ENCODE results near the gene FABP6. TPM values are rescaled to one million over a fixed set of nuclear protein-coding genes. Genes with fewer than 3 reads are reported as not detected.
"Not testable (repeated sequence)": the region's sequence is repeated elsewhere in the genome, so short reads cannot be mapped to it uniquely, and the experiment has no call there.

The FABP6 gene, protein sequence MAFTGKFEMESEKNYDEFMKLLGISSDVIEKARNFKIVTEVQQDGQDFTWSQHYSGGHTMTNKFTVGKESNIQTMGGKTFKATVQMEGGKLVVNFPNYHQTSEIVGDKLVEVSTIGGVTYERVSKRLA
- polyA plus RNA-seq (ENCODE audit: low read depth in 6 of 6): not detected

GRCh38 chr5:160229190-160229742 is at the start of gene FABP6:
Gene FABP6 (plus strand): TSS chr5:160229506. CDS start chr5:160229558, 52 bp downstream.
- no peaks in the 10 kb centered on the region for H3K36me3 Mint-ChIP-seq
- no peaks in the 10 kb centered on the region for H3K27me3 Mint-ChIP-seq
- ATAC-seq (ENCODE audit: low read depth in 2 of 2) (no peak), DNase-seq (no peak)
- no peak within 1 kb of the TSS for H3K4me3 Mint-ChIP-seq
- H3K4me1 Mint-ChIP-seq: peaks cover 0 to 7% (median 0%) of the 10 kb centered on the region in 3 donors
- no peaks in the 10 kb centered on the region for H3K9me3 Mint-ChIP-seq
- no peak within 1 kb of the TSS for H3K27ac Mint-ChIP-seq

GRCh38 chr5:160180931-160181330 is 48.4 kb upstream of the FABP6 start:
- Mint-ChIP-seq H3K9me3 (peaks cover 0 to 5% (median 0%) of the 10 kb centered on the region in 7 donors), H3K27ac (no peak overlapping the region), H3K27me3 (peaks cover 0 to 13% (median 6%) of the 10 kb centered on the region in 3 donors), H3K4me3 (no peak overlapping the region), H3K4me1 (peaks cover 7 to 8% (median 7%) of the 10 kb centered on the region in 3 donors), H3K36me3 (no peaks in the 10 kb centered on the region)
- no peak for DNase-seq
- no peak for ATAC-seq (ENCODE audit: low read depth in 2 of 2)

DNA sequence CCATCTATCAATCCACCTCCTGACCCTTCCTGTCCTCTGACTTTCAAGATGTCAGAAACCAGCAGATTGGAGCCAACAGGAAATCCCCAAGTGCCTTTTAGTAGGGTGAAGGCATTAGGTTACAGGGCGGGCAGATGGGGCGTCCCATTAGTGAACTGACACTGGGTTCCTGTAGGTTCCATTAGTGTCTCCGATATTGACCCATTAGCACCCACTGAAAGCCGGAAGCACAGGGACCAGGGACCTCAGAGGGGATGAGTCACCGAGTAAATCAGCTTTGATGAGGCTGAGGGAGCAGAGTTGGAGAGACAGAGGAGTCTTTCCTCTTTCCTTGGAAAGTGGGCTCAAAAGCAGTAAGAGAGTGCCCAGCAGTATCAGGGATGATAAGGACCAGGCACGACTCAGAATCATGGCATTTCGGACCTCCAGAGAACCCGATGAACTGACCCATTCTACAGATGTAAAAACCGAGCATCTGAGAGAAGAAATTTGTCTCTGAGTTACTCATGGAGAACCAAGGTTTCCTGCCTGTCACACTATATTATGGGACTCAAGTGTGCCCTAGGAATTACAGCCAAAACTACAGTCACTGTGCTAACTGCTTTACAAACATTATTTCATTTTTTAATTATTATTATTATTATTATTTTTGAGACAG is 47.2 kb upstream of the FABP6 start:
- peaks cover 0 to 9% (median 5%) of the 10 kb centered on the region in 3 donors for H3K27me3 Mint-ChIP-seq
- peaks cover 0 to 9% of the 10 kb centered on the region in 2 donors for H3K36me3 Mint-ChIP-seq
- ATAC-seq (ENCODE audit: low read depth in 2 of 2): no peak
- DNase-seq: no peak
- H3K27ac Mint-ChIP-seq: no peak overlapping the region
- no peak overlapping the region for H3K4me3 Mint-ChIP-seq
- peaks cover 4 to 14% (median 6%) of the 10 kb centered on the region in 7 donors for H3K9me3 Mint-ChIP-seq
- H3K4me1 Mint-ChIP-seq: peaks cover 11 to 18% (median 13%) of the 10 kb centered on the region in 3 donors

DNA sequence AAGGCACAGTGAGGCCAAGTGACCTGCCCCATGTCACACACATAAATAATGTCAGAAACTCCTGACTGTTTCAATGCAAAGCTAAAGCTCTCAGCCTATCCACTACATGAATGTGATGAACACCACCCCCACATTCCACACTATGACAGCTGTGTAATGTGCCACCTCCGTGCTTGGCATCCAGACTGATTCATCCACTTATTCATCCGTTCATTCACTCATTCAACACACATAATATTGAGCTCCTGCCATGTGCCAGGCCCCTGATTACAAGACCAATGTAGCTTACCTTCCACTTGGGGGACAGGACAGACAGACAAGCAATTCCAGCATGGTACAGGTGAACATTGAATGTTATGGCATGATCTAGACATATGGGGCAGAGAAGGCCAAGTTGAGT is 46.2 kb upstream of the FABP6 start:
- DNase-seq: no peak
- no peak for ATAC-seq (ENCODE audit: low read depth in 2 of 2)
- Mint-ChIP-seq H3K36me3 (peaks cover 0 to 11% of the 10 kb centered on the region in 2 donors), H3K27ac (peak overlapping the region in 1 of 6 donors; percentile 10), H3K9me3 (peaks cover 4 to 14% (median 6%) of the 10 kb centered on the region in 7 donors), H3K27me3 (peaks cover 0 to 12% (median 8%) of the 10 kb centered on the region in 3 donors), H3K4me1 (peaks cover 13 to 21% (median 14%) of the 10 kb centered on the region in 3 donors), H3K4me3 (no peak overlapping the region)

DNA sequence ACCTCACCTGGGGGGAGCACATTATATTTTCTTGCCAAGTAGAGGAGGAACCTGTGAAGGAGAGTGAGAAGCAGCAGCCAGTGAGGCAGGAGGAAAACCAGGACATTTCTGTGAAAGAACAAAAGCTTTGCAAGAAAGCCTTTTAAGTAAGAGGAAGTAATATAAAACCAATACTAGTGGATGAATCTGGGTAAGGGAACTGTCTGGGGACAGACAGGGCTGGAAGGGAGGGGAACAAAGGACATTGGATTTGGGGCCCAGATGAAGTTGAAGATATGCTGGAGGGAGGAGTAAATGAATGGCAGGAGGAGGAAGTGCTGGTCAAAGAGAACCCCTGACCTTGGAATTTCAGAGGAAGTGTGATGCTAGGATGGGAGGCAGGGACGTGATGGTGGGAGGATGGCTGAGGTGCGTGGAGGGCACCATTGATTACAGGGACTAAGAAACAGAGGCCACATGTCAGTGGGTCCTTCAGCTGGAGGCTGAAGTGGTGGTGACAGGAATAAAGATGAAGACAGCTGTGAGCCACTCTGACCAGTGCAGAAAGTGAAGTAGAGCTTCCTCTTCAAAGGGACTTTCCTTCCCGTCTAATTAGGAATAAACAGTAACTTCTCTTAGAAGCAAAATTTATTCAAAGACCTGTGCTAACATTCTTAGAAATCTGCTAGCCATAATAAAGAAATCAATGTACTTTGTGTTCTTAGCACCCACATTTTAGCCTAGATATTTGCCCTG is 43.5 kb upstream of the FABP6 start:
- Mint-ChIP-seq H3K27ac (peak overlapping the region in 3 of 6 donors; percentile 24 to 62 (median 33)), H3K4me3 (peak overlapping the region in 5 of 8 donors; percentile 20 to 69 (median 39)), H3K9me3 (peaks cover 4 to 14% (median 6%) of the 10 kb centered on the region in 7 donors), H3K4me1 (peaks cover 14 to 25% (median 18%) of the 10 kb centered on the region in 3 donors), H3K27me3 (peaks cover 0 to 19% (median 8%) of the 10 kb centered on the region in 3 donors), H3K36me3 (peaks cover 0 to 11% of the 10 kb centered on the region in 2 donors)
- ATAC-seq (ENCODE audit: low read depth in 2 of 2) (no peak), DNase-seq (no peak)

DNA sequence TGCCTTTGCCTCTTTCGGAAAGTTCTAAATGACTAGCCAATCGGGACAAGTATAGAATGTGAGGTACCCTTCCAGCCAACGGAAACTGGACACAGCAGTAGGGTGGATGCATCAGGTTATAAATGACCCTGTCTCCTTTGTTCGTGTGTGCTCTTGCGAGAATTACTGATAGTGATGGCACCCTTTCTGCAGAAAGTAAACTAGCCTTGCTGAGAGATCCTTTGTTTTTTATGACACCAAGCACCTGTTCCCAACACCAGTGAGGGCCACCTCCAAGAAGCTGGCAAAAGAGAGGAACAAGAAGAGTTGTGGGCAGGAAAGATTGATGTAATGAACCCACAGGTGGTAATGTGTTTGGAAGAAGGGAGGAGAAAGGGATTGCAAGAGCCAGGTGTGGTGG is 42.8 kb upstream of the FABP6 start:
- DNase-seq (no peak), ATAC-seq (ENCODE audit: low read depth in 2 of 2) (no peak)
- H3K9me3 Mint-ChIP-seq: peaks cover 4 to 14% (median 6%) of the 10 kb centered on the region in 7 donors
- H3K4me1 Mint-ChIP-seq: peaks cover 14 to 25% (median 18%) of the 10 kb centered on the region in 3 donors
- peak overlapping the region in 1 of 8 donors; percentile 39 for H3K4me3 Mint-ChIP-seq
- H3K27ac Mint-ChIP-seq: peak overlapping the region in 1 of 6 donors; percentile 0
- H3K36me3 Mint-ChIP-seq: peaks cover 0 to 11% of the 10 kb centered on the region in 2 donors
- H3K27me3 Mint-ChIP-seq: peaks cover 0 to 19% (median 8%) of the 10 kb centered on the region in 3 donors

DNA sequence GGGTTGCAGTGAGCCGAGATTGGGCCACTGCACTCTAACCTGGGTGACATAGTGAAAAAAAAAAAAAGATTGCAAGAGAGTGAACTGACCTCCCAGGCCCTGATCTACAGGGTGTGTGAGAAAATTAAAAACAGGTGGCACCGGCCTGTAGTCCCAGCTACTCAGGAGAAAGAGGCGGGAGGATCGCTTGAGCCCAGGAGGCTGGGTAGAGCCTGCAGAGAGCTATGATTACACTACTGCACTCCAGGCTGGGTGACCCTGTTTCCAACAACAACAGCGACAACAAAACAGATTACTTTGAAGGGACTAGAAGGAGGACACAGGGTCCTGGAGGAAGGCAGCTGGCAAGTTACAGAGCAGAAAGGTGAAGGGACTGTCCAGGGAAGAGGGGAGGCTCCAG is 42.2 kb upstream of the FABP6 start:
- Mint-ChIP-seq H3K4me1 (peaks cover 14 to 25% (median 18%) of the 10 kb centered on the region in 3 donors), H3K9me3 (peaks cover 4 to 14% (median 6%) of the 10 kb centered on the region in 7 donors), H3K27me3 (peaks cover 0 to 19% (median 10%) of the 10 kb centered on the region in 3 donors), H3K27ac (peak overlapping the region in 3 of 6 donors; percentile 42 to 72 (median 67)), H3K36me3 (peaks cover 0 to 11% of the 10 kb centered on the region in 2 donors), H3K4me3 (peak overlapping the region in 5 of 8 donors; percentile 50 to 80 (median 55))
- DNase-seq (no peak), ATAC-seq (ENCODE audit: low read depth in 2 of 2) (no peak)

- Mint-ChIP-seq H3K4me1 (peaks cover 14 to 25% (median 18%) of the 10 kb centered on the region in 3 donors), H3K4me3 (peak overlapping the region; percentile 20 to 88 (median 72)), H3K27me3 (peaks cover 0 to 19% (median 15%) of the 10 kb centered on the region in 3 donors), H3K36me3 (peaks cover 0 to 11% of the 10 kb centered on the region in 2 donors), H3K27ac (no peak overlapping the region), H3K9me3 (peaks cover 4 to 14% (median 6%) of the 10 kb centered on the region in 7 donors)
- no peak for ATAC-seq (ENCODE audit: low read depth in 2 of 2)
- DNase-seq: no peak
Measured at GRCh38 chr5:160188141-160189015, 40.9 kb upstream of the FABP6 start.

DNA sequence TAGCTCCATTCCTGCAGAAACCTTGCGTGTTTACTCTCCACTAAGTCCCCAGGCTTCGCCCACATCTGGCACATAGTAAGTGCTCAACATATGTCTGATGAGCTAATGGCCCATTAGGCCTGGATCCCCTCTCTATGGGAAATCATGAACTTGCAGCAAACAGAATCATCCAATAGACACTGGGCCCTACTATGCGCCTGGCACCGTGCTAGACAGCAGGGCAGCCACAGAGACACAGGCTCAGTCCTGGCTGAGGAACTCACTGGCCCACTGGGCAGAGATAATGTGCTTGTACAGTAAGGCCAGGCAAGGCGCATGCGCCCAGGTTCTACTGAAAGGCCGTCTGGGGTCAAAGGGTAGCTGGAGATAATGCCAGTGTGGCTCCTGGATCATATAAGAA is 36.9 kb upstream of the FABP6 start:
- Mint-ChIP-seq H3K4me1 (peaks cover under 1 to 5% (median 4%) of the 10 kb centered on the region in 3 donors), H3K36me3 (no peaks in the 10 kb centered on the region), H3K4me3 (no peak overlapping the region), H3K9me3 (peaks cover 0 to 2% (median 0%) of the 10 kb centered on the region in 7 donors), H3K27me3 (peaks cover 8 to 18% (median 16%) of the 10 kb centered on the region in 3 donors), H3K27ac (peak overlapping the region in 3 of 6 donors; percentile 1 to 85 (median 15))
- ATAC-seq (ENCODE audit: low read depth in 2 of 2): no peak
- no peak for DNase-seq

DNA sequence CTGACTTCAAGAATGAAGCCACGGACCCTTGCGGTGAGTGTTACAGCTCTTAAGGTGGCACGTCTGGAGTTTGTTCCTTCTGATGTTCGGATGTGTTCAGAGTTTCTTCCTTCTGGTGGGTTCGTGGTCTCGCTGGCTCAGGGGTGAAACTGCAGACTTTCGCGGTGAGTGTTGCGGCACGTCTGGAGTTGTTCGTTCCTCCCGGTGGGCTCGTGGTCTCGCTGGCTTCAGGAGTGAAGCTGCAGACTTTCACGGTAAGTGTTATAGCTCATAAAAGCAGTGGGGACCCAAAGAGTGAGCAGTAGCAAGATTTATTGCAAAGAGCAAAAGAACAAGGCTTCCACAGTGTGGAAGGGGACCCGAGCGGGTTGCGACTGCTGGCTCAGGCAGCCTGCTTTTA is 36.2 kb upstream of the FABP6 start:
- not testable (repeated sequence) for H3K4me1 Mint-ChIP-seq; ATAC-seq (ENCODE audit: low read depth in 2 of 2); H3K9me3 Mint-ChIP-seq; H3K36me3 Mint-ChIP-seq; H3K27ac Mint-ChIP-seq; H3K4me3 Mint-ChIP-seq; DNase-seq
- H3K27me3 Mint-ChIP-seq: peaks cover 11 to 24% (median 22%) of the 10 kb centered on the region in 3 donors

GRCh38 chr5:160193790-160194189 is 35.5 kb upstream of the FABP6 start:
- H3K9me3 Mint-ChIP-seq; H3K36me3 Mint-ChIP-seq; H3K4me3 Mint-ChIP-seq; ATAC-seq (ENCODE audit: low read depth in 2 of 2); H3K27ac Mint-ChIP-seq; DNase-seq; H3K4me1 Mint-ChIP-seq: not testable (repeated sequence)
- H3K27me3 Mint-ChIP-seq: peaks cover 18 to 31% (median 27%) of the 10 kb centered on the region in 3 donors

Data from naive B cell (primary cell).